Uterus (tissue), 4 donors: ENCODE measurements around the gene ASB2. TPM values are rescaled to one million over a fixed set of nuclear protein-coding genes. Genes with fewer than 3 reads are reported as not detected.

ENCODE experiments used
- DNase-seq, 2 donors: peaks; one replicate each; pipeline ENCODE4 v3.0.0-alpha.2; 2019 to 2020
- H3K27ac ChIP-seq, 2 donors: fragments of 200-600 bp; sonication (generic); 1 replicate in 1 of 2; 2 replicates in 1 of 2; pipeline ENCODE4 v1.5.1; 2016 to 2018
- H3K27me3 ChIP-seq, 2 donors: fragments of 200-600 bp; sonication (generic); one replicate each; pipeline ENCODE4 v1.5.1; 2018 to 2019; ENCODE audit warnings: control low read depth in 1 of 2
- H3K36me3 ChIP-seq, 2 donors: fragments of 200-600 bp; sonication (generic); one replicate each; pipeline ENCODE4 v1.5.1; 2019; ENCODE audit warnings: control low read depth in 1 of 2
- H3K4me1 ChIP-seq, 2 donors: fragments of 200-600 bp; sonication (generic); one replicate each; pipeline ENCODE4 v1.5.1; 2018 to 2019; ENCODE audit warnings: control low read depth in 1 of 2
- H3K4me3 ChIP-seq, 2 donors: fragments of 200-600 bp; sonication (generic); 1 replicate in 1 of 2; 2 replicates in 1 of 2; pipeline ENCODE4 v1.5.1; 2018 to 2019; ENCODE audit warnings: mild to moderate bottlenecking in 1 of 2
- H3K9me3 ChIP-seq, 2 donors: fragments of 200-600 bp; sonication (generic); one replicate each; pipeline ENCODE4 v1.5.1; 2019; ENCODE audit warnings: control low read depth in 1 of 2
- CTCF ChIP-seq, 4 experiments: fragments of 200-600 bp in 2 of 4; fragments of 450-650 bp in 2 of 4; sonication (generic) in 2 of 4; IDR thresholded peaks; one replicate each; pipeline ENCODE4 v1.5.1; 2016 to 2019; ENCODE audit warnings: antibody characterized with exemption in 4 of 4, mild to moderate bottlenecking in 2 of 4, moderate library complexity in 1 of 4
- POLR2A ChIP-seq, 2 donors: fragments of 450-650 bp; IDR thresholded peaks; one replicate each; pipeline ENCODE4 v1.6.1; 2016; ENCODE audit warnings: antibody characterized with exemption in 2 of 2, mild to moderate bottlenecking in 1 of 2, moderate library complexity in 1 of 2
- intact Hi-C: fragments of 100-400 bp; cut with DNase I; formaldehyde crosslinking; loops from one replicate; pipeline ENCODE4 v1.15.1; 2023; ENCODE audit warnings: low total_unique reads
- total RNA-seq, 4 donors: library from RNA; depleted of rRNA in 3 of 4; stranded (reverse); fragments of >200 nt in 3 of 4; gene quantifications; one replicate each; pipeline versions ENCODE4 v1.1.0 to v1.2.4, GENCODE V29; 2014 to 2023
- donor health status: DM: yes; HTN: yes; CAD: no.

Gene ASB2
- total RNA-seq, 4 donors from 2014 or later: 11.8 to 84.1 (median 21.0) TPM

GRCh38 chr14:93953739-93954515 lies 22.4 kb downstream of the ASB2 start:
- Histone ChIP-seq H3K36me3 (no peaks in the 10 kb centered on the region), H3K9me3 (no peaks in the 10 kb centered on the region)
- DNase-seq: no peak

GRCh38 chr14:93953263-93953662 lies 23.1 kb downstream of the ASB2 start:
- no peaks in the 10 kb centered on the region for H3K4me1 ChIP-seq
- H3K9me3 ChIP-seq: no peaks in the 10 kb centered on the region
- no peaks in the 10 kb centered on the region for H3K36me3 ChIP-seq
- H3K4me3 ChIP-seq: no peak overlapping the region
- intact Hi-C loops: no loop called here
- H3K27me3 ChIP-seq: no peaks in the 10 kb centered on the region
- TF ChIP-seq POLR2A (IDR thresholded peaks at IDR 0.05) (no peak), CTCF (IDR thresholded peaks at IDR 0.05) (no peak)
- DNase-seq: no peak
- H3K27ac ChIP-seq: no peak overlapping the region

More at GRCh38 chr14:93953739-93954515, 22.4 kb downstream of the ASB2 start:
- Histone ChIP-seq H3K27ac (no peak overlapping the region), H3K4me3 (no peak overlapping the region), H3K27me3 (no peaks in the 10 kb centered on the region), H3K4me1 (no peaks in the 10 kb centered on the region)
- TF ChIP-seq POLR2A (IDR thresholded peaks at IDR 0.05) (no peak), CTCF (IDR thresholded peaks at IDR 0.05) (no peak)
- intact Hi-C loops: no loop called here

- Histone ChIP-seq H3K36me3 (no peaks in the 10 kb centered on the region), H3K27ac (no peak overlapping the region)
- intact Hi-C loops: no loop called here
Measured at GRCh38 chr14:93952829-93953228, 23.5 kb downstream of the ASB2 start.

GRCh38 chr14:93951635-93952540 lies 24.5 kb downstream of the ASB2 start:
- no peaks in the 10 kb centered on the region for H3K27me3 ChIP-seq
- no peak for TF ChIP-seq POLR2A (IDR thresholded peaks at IDR 0.05)
- TF ChIP-seq CTCF (IDR thresholded peaks at IDR 0.05): no peak
- intact Hi-C loops: no loop called here
- no peak overlapping the region for H3K4me3 ChIP-seq
- no peaks in the 10 kb centered on the region for H3K9me3 ChIP-seq
- no peaks in the 10 kb centered on the region for H3K36me3 ChIP-seq
- H3K4me1 ChIP-seq: no peaks in the 10 kb centered on the region
- no peak overlapping the region for H3K27ac ChIP-seq
- DNase-seq: no peak

More at GRCh38 chr14:93952829-93953228, 23.5 kb downstream of the ASB2 start:
- no peak for DNase-seq
- TF ChIP-seq CTCF (IDR thresholded peaks at IDR 0.05): no peak
- TF ChIP-seq POLR2A (IDR thresholded peaks at IDR 0.05): no peak
- no peaks in the 10 kb centered on the region for H3K27me3 ChIP-seq
- no peak overlapping the region for H3K4me3 ChIP-seq
- H3K9me3 ChIP-seq: no peaks in the 10 kb centered on the region
- no peaks in the 10 kb centered on the region for H3K4me1 ChIP-seq
